GM13976 (cell line): ENCODE results near the gene ATP6V0E1.

ENCODE experiments used
- DNase-seq: peaks from one replicate; pipeline ENCODE4 v3.0.0; 2012; ENCODE audit warnings: low spot score
- CTCF ChIP-seq: IDR thresholded peaks from 2 replicates; pipeline ENCODE4 v1.5.1; 2012; ENCODE audit warnings: borderline replicate concordance, mild to moderate bottlenecking; ENCODE audit not compliant: insufficient read depth; ENCODE audit errors: extremely low read depth, missing control alignments, control extremely low read depth
- in situ Hi-C: fragments of 300-500 bp; cut with MboI; formaldehyde crosslinking; loops from one replicate; pipeline ENCODE4 v1.12.0; 2022; ENCODE audit warnings: low sequenced_read_pairs, mixed read lengths, inconsistent platforms; ENCODE audit not compliant: unreplicated experiment

The ATP6V0E1 gene

GRCh38 chr5:173004447-173004846 is 20.9 kb downstream of the ATP6V0E1 start:
- DNase-seq: no peak
- no peak for TF ChIP-seq CTCF
- in situ Hi-C loops: no loop called here

- TF ChIP-seq CTCF: no peak
- no peak for DNase-seq
- in situ Hi-C loops: no loop called here
Observed at GRCh38 chr5:173010021-173010420, 26.4 kb downstream of the ATP6V0E1 start.

GRCh38 chr5:173010547-173011464 is 27.2 kb downstream of the ATP6V0E1 start:
- no peak for TF ChIP-seq CTCF
- in situ Hi-C loops: no loop called here
- DNase-seq: no peak

GRCh38 chr5:173011566-173011965 is 28.0 kb downstream of the ATP6V0E1 start:
- in situ Hi-C loops: no loop called here
- no peak for TF ChIP-seq CTCF
- DNase-seq: no peak

- in situ Hi-C loops: no loop called here
Observed at GRCh38 chr5:173012882-173013281, 29.3 kb downstream of the ATP6V0E1 start.

GRCh38 chr5:173014671-173015070 is 31.1 kb downstream of the ATP6V0E1 start:
- TF ChIP-seq CTCF: no peak
- DNase-seq: no peak
- in situ Hi-C loops: no loop called here

More at GRCh38 chr5:173012882-173013281, 29.3 kb downstream of the ATP6V0E1 start:
- no peak for DNase-seq
- no peak for TF ChIP-seq CTCF
